Muscle layer of colon (tissue), 2 donors: ENCODE results near the gene C2CD4B.

ENCODE experiments used
- H3K27ac ChIP-seq: one replicate; pipeline ENCODE4 v1.7.0; 2013; ENCODE audit warnings: low read depth, mild to moderate bottlenecking, low read length, moderate library complexity
- H3K27me3 ChIP-seq, 2 donors: one replicate each; pipeline ENCODE4 v1.7.0; 2013; ENCODE audit warnings: low read length in 2 of 2, mild to moderate bottlenecking in 2 of 2; ENCODE audit not compliant: insufficient read depth in 2 of 2, control insufficient read depth in 1 of 2
- H3K36me3 ChIP-seq: one replicate; pipeline ENCODE4 v1.7.0; 2013; ENCODE audit warnings: mild to moderate bottlenecking, low read length; ENCODE audit not compliant: insufficient read depth
- H3K4me1 ChIP-seq: one replicate; pipeline ENCODE4 v1.7.0; 2013; ENCODE audit warnings: mild to moderate bottlenecking, low read length; ENCODE audit not compliant: insufficient read depth
- H3K4me3 ChIP-seq, 2 donors: one replicate each; pipeline ENCODE4 v1.7.0; 2013; ENCODE audit warnings: low read length in 2 of 2, low read depth in 1 of 2, mild to moderate bottlenecking in 1 of 2, moderate library complexity in 1 of 2
- H3K9ac ChIP-seq: one replicate; pipeline ENCODE4 v1.7.0; 2013; ENCODE audit warnings: low read length
- H3K9me3 ChIP-seq: one replicate; pipeline ENCODE4 v1.7.0; 2013; ENCODE audit warnings: mild to moderate bottlenecking, low read length
- donor health status: abdominal sarcoma.
- donor health status: Adenocarcinoma of cecum.

The C2CD4B gene

GRCh38 chr15:62147149-62147548 is 17.9 kb downstream of the C2CD4B start:
- no peak overlapping the region for H3K27ac ChIP-seq

GRCh38 chr15:62145015-62145735 is 19.9 kb downstream of the C2CD4B start:
- Histone ChIP-seq H3K27ac (no peak overlapping the region), H3K36me3 (no peaks in the 10 kb centered on the region), H3K4me3 (no peak overlapping the region), H3K4me1 (no peaks in the 10 kb centered on the region), H3K9ac (no peak overlapping the region), H3K27me3 (no peaks in the 10 kb centered on the region), H3K9me3 (no peaks in the 10 kb centered on the region)

More at GRCh38 chr15:62147149-62147548, 17.9 kb downstream of the C2CD4B start:
- Histone ChIP-seq H3K4me3 (no peak overlapping the region), H3K27me3 (no peaks in the 10 kb centered on the region), H3K4me1 (no peaks in the 10 kb centered on the region), H3K9me3 (no peaks in the 10 kb centered on the region), H3K9ac (no peak overlapping the region), H3K36me3 (no peaks in the 10 kb centered on the region)

GRCh38 chr15:62142736-62143135 is 22.3 kb downstream of the C2CD4B start:
- H3K4me3 ChIP-seq = no peak overlapping the region
- H3K27me3 ChIP-seq = no peaks in the 10 kb centered on the region
- no peak overlapping the region for H3K9ac ChIP-seq
- no peaks in the 10 kb centered on the region for H3K4me1 ChIP-seq
- H3K27ac ChIP-seq = no peak overlapping the region
- no peaks in the 10 kb centered on the region for H3K9me3 ChIP-seq
- no peaks in the 10 kb centered on the region for H3K36me3 ChIP-seq

GRCh38 chr15:62141643-62142588 is 23.2 kb downstream of the C2CD4B start:
- Histone ChIP-seq H3K27ac (no peak overlapping the region), H3K27me3 (no peaks in the 10 kb centered on the region), H3K9ac (no peak overlapping the region)

GRCh38 chr15:62141200-62141599 is 23.9 kb downstream of the C2CD4B start:
- Histone ChIP-seq H3K27me3 (no peaks in the 10 kb centered on the region), H3K36me3 (no peaks in the 10 kb centered on the region), H3K9me3 (no peaks in the 10 kb centered on the region), H3K4me1 (no peaks in the 10 kb centered on the region), H3K9ac (no peak overlapping the region), H3K4me3 (no peak overlapping the region), H3K27ac (no peak overlapping the region)

More at GRCh38 chr15:62141643-62142588, 23.2 kb downstream of the C2CD4B start:
- no peaks in the 10 kb centered on the region for H3K36me3 ChIP-seq
- no peak overlapping the region for H3K4me3 ChIP-seq
- no peaks in the 10 kb centered on the region for H3K4me1 ChIP-seq
- no peaks in the 10 kb centered on the region for H3K9me3 ChIP-seq

GRCh38 chr15:62138124-62138523 is 27.0 kb downstream of the C2CD4B start:
- no peaks in the 10 kb centered on the region for H3K4me1 ChIP-seq
- H3K9ac ChIP-seq = no peak overlapping the region
- H3K9me3 ChIP-seq = no peaks in the 10 kb centered on the region
- no peaks in the 10 kb centered on the region for H3K36me3 ChIP-seq
- H3K27ac ChIP-seq = no peak overlapping the region
- H3K27me3 ChIP-seq = no peaks in the 10 kb centered on the region
- H3K4me3 ChIP-seq = no peak overlapping the region

GRCh38 chr15:62136911-62137865 is 27.9 kb downstream of the C2CD4B start:
- Histone ChIP-seq H3K9me3 (no peaks in the 10 kb centered on the region), H3K9ac (no peak overlapping the region), H3K4me1 (no peaks in the 10 kb centered on the region)

GRCh38 chr15:62135532-62136134 is 29.5 kb downstream of the C2CD4B start:
- Histone ChIP-seq H3K9ac (no peak overlapping the region), H3K27me3 (no peaks in the 10 kb centered on the region), H3K27ac (no peak overlapping the region), H3K4me1 (no peaks in the 10 kb centered on the region), H3K36me3 (no peaks in the 10 kb centered on the region), H3K4me3 (no peak overlapping the region), H3K9me3 (no peaks in the 10 kb centered on the region)

More at GRCh38 chr15:62136911-62137865, 27.9 kb downstream of the C2CD4B start:
- no peaks in the 10 kb centered on the region for H3K27me3 ChIP-seq
- no peaks in the 10 kb centered on the region for H3K36me3 ChIP-seq
- H3K4me3 ChIP-seq = no peak overlapping the region
- H3K27ac ChIP-seq = no peak overlapping the region

- Histone ChIP-seq H3K27me3 (no peaks in the 10 kb centered on the region), H3K27ac (no peak overlapping the region), H3K36me3 (no peaks in the 10 kb centered on the region), H3K4me1 (no peaks in the 10 kb centered on the region), H3K4me3 (no peak overlapping the region), H3K9me3 (no peaks in the 10 kb centered on the region), H3K9ac (no peak overlapping the region)
Observed at GRCh38 chr15:62133141-62133540, 31.9 kb downstream of the C2CD4B start.

GRCh38 chr15:62128916-62129315 is 36.2 kb downstream of the C2CD4B start:
- no peaks in the 10 kb centered on the region for H3K4me1 ChIP-seq
- no peaks in the 10 kb centered on the region for H3K36me3 ChIP-seq
- no peak overlapping the region for H3K4me3 ChIP-seq
- no peak overlapping the region for H3K27ac ChIP-seq
- no peaks in the 10 kb centered on the region for H3K27me3 ChIP-seq
- no peak overlapping the region for H3K9ac ChIP-seq
- H3K9me3 ChIP-seq = no peaks in the 10 kb centered on the region
